Activated naive CD8-positive, alpha-beta T cell treated with anti-CD3 and anti-CD28 coated beads, Interleukin-2, amount 10 ng/mL, durations not matched to agents 7 days and 5 days (primary cell): ENCODE results near the gene WTIP. TPM values are rescaled to one million over a fixed set of nuclear protein-coding genes. Genes with fewer than 3 reads are reported as not detected.

Source experiments
- ATAC-seq: fragments of 150-1000 bp; cut with Tn5 transposase; one replicate; pipeline ENCODE4 v1.10.0; 2021; ENCODE audit warnings: low read depth, moderate library complexity
- POLR2A ChIA-PET: fragments of 350-600 bp; sonication (Branson Sonifier 250); formaldehyde crosslinking; loops from one replicate; lab custom pipeline; 2021; ENCODE audit warnings: antibody characterized with exemption; lab: Charles Lee
- DNase-seq: peaks from one replicate; pipeline ENCODE4 v3.0.0; 2021
- H3K27ac Mint-ChIP-seq: one replicate; pipeline ENCODE4 v1.8.0; 2022; ENCODE audit warnings: mild to moderate bottlenecking, mixed read lengths
- H3K27me3 Mint-ChIP-seq: one replicate; pipeline ENCODE4 v1.8.0; 2022; ENCODE audit warnings: mild to moderate bottlenecking, moderate library complexity, mixed read lengths
- H3K36me3 Mint-ChIP-seq: one replicate; pipeline ENCODE4 v1.8.0; 2021; ENCODE audit warnings: mild to moderate bottlenecking, mixed read lengths
- H3K4me1 Mint-ChIP-seq: one replicate; pipeline ENCODE4 v1.8.0; 2021; ENCODE audit warnings: mixed read lengths
- H3K4me3 Mint-ChIP-seq: one replicate; pipeline ENCODE4 v1.8.0; 2022; ENCODE audit warnings: mild to moderate bottlenecking, moderate library complexity, mixed read lengths
- H3K9me3 Mint-ChIP-seq: one replicate; pipeline ENCODE4 v1.8.0; 2021; ENCODE audit warnings: mixed read lengths
- total RNA-seq, 2 experiments: library from RNA; stranded (reverse); gene quantifications; one replicate each; pipeline ENCODE4 v1.2.3, GENCODE V29; 2021

The WTIP gene
- total RNA-seq, 2 experiments from 2014 or later = 0.23 to 0.55 TPM

DNA sequence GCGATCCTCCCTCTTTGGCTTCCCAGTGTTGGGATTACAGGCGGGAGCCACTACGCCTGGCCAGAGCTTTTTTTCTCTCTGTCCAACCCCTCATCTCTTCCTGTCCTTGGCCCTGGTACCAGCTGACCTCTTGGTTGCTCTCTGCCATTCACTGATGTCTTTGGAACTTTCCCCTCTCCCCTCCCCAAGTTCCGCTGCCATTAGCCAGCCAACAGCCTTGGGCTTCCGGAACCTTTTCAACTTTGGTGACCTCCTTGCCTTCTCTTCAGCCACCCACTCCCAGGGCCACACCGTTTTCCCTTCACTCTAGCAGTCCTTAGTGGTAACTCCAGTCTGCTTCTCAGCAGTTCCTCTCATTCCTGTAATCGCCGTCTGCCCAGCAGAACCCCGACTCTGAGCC lies 4.3 kb downstream of the WTIP start:
- Mint-ChIP-seq H3K36me3 (no peaks in the 10 kb centered on the region), H3K4me1 (peaks cover 3% of the 10 kb centered on the region), H3K9me3 (no peaks in the 10 kb centered on the region), H3K27me3 (peaks cover 32% of the 10 kb centered on the region), H3K4me3 (no peak overlapping the region), H3K27ac (no peak overlapping the region)
- POLR2A ChIA-PET = no interaction called here
- DNase-seq = no peak
- no peak for ATAC-seq

DNA sequence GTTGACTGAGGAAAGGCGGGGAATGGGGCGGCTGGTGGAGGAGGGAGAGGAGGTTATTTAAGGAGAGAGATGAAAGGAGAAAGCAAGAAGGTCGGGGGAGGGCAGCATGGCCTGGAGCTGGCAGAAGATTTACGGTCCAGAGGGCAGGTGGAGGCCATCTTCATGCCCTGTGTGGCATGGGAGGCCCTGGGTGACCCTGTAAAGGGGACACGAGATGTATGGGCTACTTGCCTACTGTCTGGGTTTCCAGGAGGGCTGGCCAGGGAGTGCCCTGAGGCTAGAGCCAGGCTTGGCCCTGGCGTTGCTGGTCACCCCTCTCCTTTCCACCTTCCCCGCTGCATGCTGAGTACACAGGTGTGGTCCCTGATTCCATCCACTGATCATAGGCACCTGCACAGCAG lies 6.1 kb downstream of the WTIP start:
- Mint-ChIP-seq H3K36me3 (no peaks in the 10 kb centered on the region), H3K27me3 (peaks cover 28% of the 10 kb centered on the region), H3K4me3 (no peak overlapping the region), H3K27ac (no peak overlapping the region), H3K4me1 (peaks cover 3% of the 10 kb centered on the region), H3K9me3 (no peaks in the 10 kb centered on the region)
- DNase-seq = no peak
- no peak for ATAC-seq
- POLR2A ChIA-PET = no interaction called here

GRCh38 chr19:34489175-34489574 lies 7.6 kb downstream of the WTIP start:
- Mint-ChIP-seq H3K36me3 (no peaks in the 10 kb centered on the region), H3K4me3 (no peak overlapping the region), H3K27me3 (peaks cover 13% of the 10 kb centered on the region), H3K9me3 (no peaks in the 10 kb centered on the region), H3K4me1 (peaks cover 1% of the 10 kb centered on the region), H3K27ac (no peak overlapping the region)
- DNase-seq = no peak
- POLR2A ChIA-PET = no interaction called here
- no peak for ATAC-seq

- H3K9me3 Mint-ChIP-seq = no peaks in the 10 kb centered on the region
- H3K36me3 Mint-ChIP-seq = no peaks in the 10 kb centered on the region
- H3K4me1 Mint-ChIP-seq = peaks cover 1% of the 10 kb centered on the region
- H3K27me3 Mint-ChIP-seq = peaks cover 6% of the 10 kb centered on the region
- no peak overlapping the region for H3K4me3 Mint-ChIP-seq
- POLR2A ChIA-PET = no interaction called here
- ATAC-seq (no peak), DNase-seq (no peak)
- no peak overlapping the region for H3K27ac Mint-ChIP-seq
Measured at GRCh38 chr19:34490141-34490766, 8.7 kb downstream of the WTIP start.

DNA sequence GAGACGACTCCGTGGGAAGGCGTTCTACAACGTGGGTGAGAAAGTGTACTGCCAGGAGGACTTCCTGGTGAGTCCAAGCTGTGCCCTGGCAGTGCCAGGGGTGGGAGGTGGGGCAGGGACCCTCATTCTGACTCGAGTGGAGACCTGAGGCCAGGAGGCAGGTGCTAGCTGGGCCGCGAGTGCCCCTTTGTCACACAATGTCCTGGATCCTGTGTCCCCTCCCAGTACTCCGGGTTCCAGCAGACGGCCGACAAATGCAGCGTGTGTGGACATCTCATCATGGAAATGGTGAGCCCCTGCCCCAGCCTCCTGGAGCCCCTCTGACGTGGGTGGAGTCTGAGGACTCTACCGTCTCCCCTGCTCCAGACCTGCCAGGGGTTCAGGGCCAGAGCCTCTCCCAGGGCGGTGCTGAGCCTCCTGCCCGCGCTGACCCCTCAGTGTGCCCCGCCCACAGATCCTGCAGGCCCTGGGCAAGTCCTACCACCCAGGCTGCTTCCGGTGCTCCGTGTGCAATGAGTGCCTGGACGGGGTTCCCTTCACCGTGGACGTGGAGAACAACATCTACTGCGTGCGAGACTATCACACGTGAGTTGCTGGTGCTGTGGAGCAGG lies 11.6 kb downstream of the WTIP start:
- H3K4me3 Mint-ChIP-seq = no peak overlapping the region
- POLR2A ChIA-PET = no interaction called here
- ATAC-seq = no peak
- H3K9me3 Mint-ChIP-seq = no peaks in the 10 kb centered on the region
- no peaks in the 10 kb centered on the region for H3K36me3 Mint-ChIP-seq
- no peak for DNase-seq
- H3K27me3 Mint-ChIP-seq = peaks cover 2% of the 10 kb centered on the region
- no peaks in the 10 kb centered on the region for H3K4me1 Mint-ChIP-seq
- H3K27ac Mint-ChIP-seq = no peak overlapping the region

GRCh38 chr19:34493649-34494044 lies 12.1 kb downstream of the WTIP start:
- ATAC-seq (no peak), DNase-seq (no peak)
- no peaks in the 10 kb centered on the region for H3K9me3 Mint-ChIP-seq
- no peaks in the 10 kb centered on the region for H3K36me3 Mint-ChIP-seq
- POLR2A ChIA-PET = no interaction called here
- no peak overlapping the region for H3K4me3 Mint-ChIP-seq
- peak overlapping the region; percentile 30 for H3K27ac Mint-ChIP-seq
- H3K4me1 Mint-ChIP-seq = no peaks in the 10 kb centered on the region
- peaks cover 2% of the 10 kb centered on the region for H3K27me3 Mint-ChIP-seq

- ATAC-seq (no peak), DNase-seq (no peak)
- Mint-ChIP-seq H3K4me3 (no peak overlapping the region), H3K4me1 (no peaks in the 10 kb centered on the region), H3K27me3 (peaks cover 2% of the 10 kb centered on the region), H3K27ac (no peak overlapping the region), H3K36me3 (no peaks in the 10 kb centered on the region), H3K9me3 (no peaks in the 10 kb centered on the region)
- POLR2A ChIA-PET = interaction anchor here (1.0 kb wide), 1 partner anchor 18 kb away, joined by 4 read pairs; no protein-coding TSS in a partner anchor
Measured at GRCh38 chr19:34494601-34495000, 13.0 kb downstream of the WTIP start.

DNA sequence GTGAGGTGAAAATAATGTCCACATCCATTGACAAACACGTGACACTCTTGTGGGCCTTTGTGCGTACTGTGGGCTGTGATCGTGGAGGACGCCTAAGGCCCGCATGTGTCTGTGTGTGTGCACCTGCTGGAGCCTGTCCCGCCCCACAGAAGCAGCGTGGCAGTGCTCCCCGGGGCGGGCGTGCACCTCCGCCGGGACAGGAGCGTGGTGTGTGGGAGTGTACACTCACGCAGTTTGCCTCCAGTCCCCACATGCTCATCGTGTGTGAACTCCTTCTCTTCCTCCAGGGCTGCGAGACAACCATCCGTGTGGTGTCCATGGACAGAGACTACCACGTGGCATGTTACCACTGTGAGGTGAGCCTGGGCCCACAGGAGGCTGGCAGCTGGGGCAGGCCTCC lies 13.9 kb downstream of the WTIP start:
- POLR2A ChIA-PET = interaction anchor here (1.0 kb wide), 1 partner anchor 19 kb away, joined by 4 read pairs; no protein-coding TSS in a partner anchor
- no peak overlapping the region for H3K4me3 Mint-ChIP-seq

DNA sequence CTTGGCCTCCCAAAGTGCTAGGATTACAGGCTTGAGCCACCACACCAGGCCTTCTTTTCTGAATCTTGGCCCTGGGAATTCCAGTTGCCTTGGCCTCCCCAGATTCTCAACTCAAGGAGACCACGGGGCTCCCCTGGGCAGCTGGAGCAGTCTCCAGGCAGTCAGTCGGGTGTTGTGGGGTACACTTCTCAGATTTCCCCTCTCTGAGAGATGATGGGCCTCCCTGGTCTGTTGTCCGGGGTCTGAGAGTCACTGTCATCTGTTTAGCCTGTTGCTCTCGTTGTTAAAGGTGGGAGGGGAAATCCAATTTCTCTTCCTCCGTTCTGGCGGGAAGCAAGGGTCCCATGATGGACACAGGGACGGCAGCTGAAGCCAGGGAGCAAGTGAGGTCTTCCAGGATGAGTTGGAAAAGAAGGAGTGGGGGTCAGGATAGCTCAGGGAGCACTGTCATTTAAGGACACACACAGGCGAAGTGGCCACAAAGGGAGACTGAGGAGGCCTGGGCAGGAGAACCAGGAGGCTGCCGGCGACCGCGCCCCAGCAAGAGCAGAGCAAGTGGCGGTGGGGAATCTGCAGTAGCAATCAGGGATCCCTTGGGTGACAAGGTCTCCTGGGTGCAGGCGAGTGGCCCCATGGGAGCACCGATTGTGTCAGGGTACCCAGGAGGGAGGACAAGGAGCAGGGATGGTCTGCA lies 15.7 kb downstream of the WTIP start:
- Mint-ChIP-seq H3K4me1 (no peaks in the 10 kb centered on the region), H3K36me3 (no peaks in the 10 kb centered on the region), H3K4me3 (no peak overlapping the region), H3K9me3 (no peaks in the 10 kb centered on the region), H3K27me3 (peaks cover 7% of the 10 kb centered on the region), H3K27ac (no peak overlapping the region)
- POLR2A ChIA-PET = no interaction called here
- no peak for DNase-seq
- no peak for ATAC-seq

More for the DNA sequence above, 13.9 kb downstream of the WTIP start:
- no peak for DNase-seq
- no peaks in the 10 kb centered on the region for H3K36me3 Mint-ChIP-seq
- no peak overlapping the region for H3K27ac Mint-ChIP-seq
- no peaks in the 10 kb centered on the region for H3K9me3 Mint-ChIP-seq
- no peaks in the 10 kb centered on the region for H3K4me1 Mint-ChIP-seq
- H3K27me3 Mint-ChIP-seq = peaks cover 6% of the 10 kb centered on the region
- no peak for ATAC-seq

DNA sequence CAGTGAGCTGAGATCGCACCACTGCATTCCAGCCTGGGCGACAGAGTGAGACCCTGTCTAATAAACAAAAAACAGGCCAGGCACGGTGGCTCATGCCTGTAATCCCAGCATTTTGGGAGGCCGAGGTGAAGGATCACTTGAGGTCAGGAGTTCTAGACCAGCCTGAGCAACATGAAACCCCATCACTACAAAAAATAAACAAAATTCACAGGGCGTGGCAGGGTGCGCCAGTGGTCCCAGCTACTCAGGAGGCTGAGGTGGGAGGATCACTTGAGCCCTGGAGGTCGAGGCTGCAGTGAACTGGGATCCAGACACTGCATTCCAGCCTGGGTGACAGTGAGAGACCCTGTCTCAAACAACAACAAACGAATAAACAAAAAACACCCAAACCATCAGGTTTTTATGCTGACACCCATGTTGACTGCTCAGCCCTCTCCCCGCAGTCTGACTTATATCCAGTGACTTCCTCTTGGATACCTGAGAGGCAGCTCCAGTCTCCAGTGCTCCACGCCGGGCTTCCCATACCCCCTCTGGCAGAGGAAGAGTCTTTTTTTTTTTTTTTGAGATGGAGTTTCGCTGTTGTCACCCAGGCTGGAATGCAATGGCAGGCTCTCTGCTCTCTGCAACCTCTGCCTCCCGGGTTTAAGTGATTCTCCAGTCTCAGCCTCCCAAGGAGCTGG lies 17.7 kb downstream of the WTIP start:
- H3K9me3 Mint-ChIP-seq = no peaks in the 10 kb centered on the region
- ATAC-seq (no peak), DNase-seq (no peak)
- no peak overlapping the region for H3K4me3 Mint-ChIP-seq
- POLR2A ChIA-PET = no interaction called here
- H3K27ac Mint-ChIP-seq = no peak overlapping the region
- no peaks in the 10 kb centered on the region for H3K4me1 Mint-ChIP-seq
- H3K27me3 Mint-ChIP-seq = peaks cover 7% of the 10 kb centered on the region
- no peaks in the 10 kb centered on the region for H3K36me3 Mint-ChIP-seq

DNA sequence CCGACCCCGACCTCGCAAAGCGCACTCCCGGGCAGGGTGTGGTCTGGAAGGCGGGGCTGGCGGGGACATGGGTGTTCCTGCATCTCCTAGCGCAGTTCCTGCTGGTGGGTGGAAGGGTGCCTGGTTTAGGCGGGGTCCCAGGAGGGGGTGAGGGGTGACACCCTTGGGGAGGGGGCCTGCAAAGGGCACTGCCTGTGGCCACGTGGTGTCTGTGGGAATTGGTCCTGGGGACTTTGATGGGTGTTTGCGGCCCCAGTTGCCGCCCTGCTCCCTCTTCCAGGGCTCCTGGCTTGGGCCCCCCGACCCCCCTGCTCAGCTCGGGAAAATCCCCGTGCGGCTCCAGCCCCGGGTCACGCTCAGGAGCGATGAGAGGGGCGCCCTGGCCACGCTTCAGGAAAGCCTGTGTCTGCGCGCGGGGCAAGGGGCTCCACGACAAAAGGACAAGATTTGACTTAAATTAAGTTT lies 19.1 kb downstream of the WTIP start:
- Mint-ChIP-seq H3K4me1 (no peaks in the 10 kb centered on the region), H3K27me3 (peaks cover 7% of the 10 kb centered on the region), H3K27ac (no peak overlapping the region), H3K4me3 (no peak overlapping the region), H3K9me3 (no peaks in the 10 kb centered on the region), H3K36me3 (no peaks in the 10 kb centered on the region)
- DNase-seq (no peak), ATAC-seq (no peak)
- POLR2A ChIA-PET = no interaction called here

DNA sequence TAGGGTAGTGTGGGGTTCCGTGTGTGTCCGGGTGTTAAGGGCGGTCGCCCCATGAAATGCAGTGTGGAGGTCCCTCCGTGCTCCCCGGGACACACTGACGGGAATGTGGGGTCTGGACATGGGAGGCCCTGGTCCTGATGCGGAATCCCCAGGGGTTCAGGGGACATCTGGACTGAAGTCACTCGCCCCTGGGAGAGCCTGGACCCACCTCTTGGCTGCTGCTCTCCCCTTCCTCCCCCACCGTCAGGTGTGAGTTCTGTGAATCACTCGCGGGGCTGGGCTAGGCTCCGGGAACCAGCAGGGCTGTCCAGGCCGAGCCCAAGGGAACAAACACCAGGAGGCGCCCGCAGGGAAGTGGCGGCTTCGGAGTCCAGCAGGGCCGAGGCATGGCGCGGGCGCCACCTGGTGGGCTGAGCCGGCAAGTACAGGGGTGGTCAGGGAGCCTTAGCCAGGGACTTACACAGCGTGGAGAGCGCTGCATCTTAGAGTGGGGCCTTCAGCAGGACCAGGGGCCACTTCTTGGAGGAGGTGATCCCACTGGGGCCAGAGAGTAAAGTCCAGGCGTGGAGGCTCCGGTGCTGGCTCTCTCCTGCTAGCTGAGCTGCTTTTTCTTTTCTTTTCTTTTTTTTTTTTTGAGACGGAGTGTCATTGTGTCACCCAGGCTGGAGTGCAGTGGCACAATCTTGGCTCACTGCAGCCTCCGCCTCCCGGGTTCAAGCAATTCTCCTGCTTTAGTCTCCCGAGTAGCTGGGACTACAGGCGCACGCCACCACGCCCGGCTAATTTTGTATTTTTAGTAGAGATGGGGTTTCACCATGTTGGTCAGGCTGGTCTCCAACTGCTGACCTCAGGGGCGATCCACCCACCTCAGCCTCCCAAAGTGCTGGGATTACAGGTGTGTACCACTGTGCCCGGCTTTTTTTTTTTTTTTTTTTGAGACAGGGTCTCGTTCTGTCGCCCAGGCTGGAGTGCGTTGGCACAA lies 20.1 kb downstream of the WTIP start:
- Mint-ChIP-seq H3K9me3 (no peaks in the 10 kb centered on the region), H3K36me3 (no peaks in the 10 kb centered on the region), H3K27me3 (peaks cover 7% of the 10 kb centered on the region), H3K4me3 (no peak overlapping the region), H3K27ac (no peak overlapping the region), H3K4me1 (no peaks in the 10 kb centered on the region)
- peak; percentile 94 for DNase-seq
- ATAC-seq = peak; percentile 87
- POLR2A ChIA-PET = no interaction called here
